GM12878 (cell line): ENCODE measurements around the gene CD300A. TPM values are rescaled to one million over a fixed set of nuclear protein-coding genes. Genes with fewer than 3 reads are reported as not detected.
A peak's percentile ranks its signal among the peaks of the same experiment; 100 is the strongest.

Source experiments
- ATAC-seq: fragments of 200-7000 bp; cut with Tn5 transposase; 3 replicates; pipeline ENCODE4 v1.9.1; 2020; ENCODE audit warnings: mild to moderate bottlenecking, moderate library complexity
- BruUV-seq: library from RNA; stranded (reverse); fragments of 400-500 nt; replicated peaks from 2 replicates; lab custom pipeline; 2021; lab: Mats Ljungman, UMichigan
- CTCF ChIA-PET: fragments of 300-600 bp; sonication (Branson Sonifier 250); formaldehyde crosslinking; extraction: SDS; loops from one replicate; lab custom pipeline; 2021; ENCODE audit warnings: inconsistent platforms; lab: Yijun Ruan, JAX
- POLR2A ChIA-PET: fragments of 350-600 bp; formaldehyde crosslinking; extraction: SDS; loops from one replicate; lab custom pipeline; 2021; ENCODE audit warnings: inconsistent platforms; lab: Charles Lee
- RAD21 ChIA-PET: fragments of 300-600 bp; sonication (Branson Sonifier 250); formaldehyde crosslinking; loops from one replicate; lab custom pipeline; 2023; ENCODE audit warnings: antibody characterized with exemption; ENCODE audit not compliant: unreplicated experiment; lab: Charles Lee
- SMC1A ChIA-PET: fragments of 300-600 bp; sonication (Branson Sonifier 250); formaldehyde crosslinking; loops from one replicate; lab custom pipeline; 2023; ENCODE audit not compliant: unreplicated experiment, uncharacterized antibody; lab: Charles Lee
- DNase-seq: peaks from one replicate; pipeline ENCODE4 v3.0.0-alpha.2; 2011; ENCODE audit warnings: low read depth, low spot score
- FAIRE-seq: peaks from 3 replicates; lab custom pipeline; 2011; peaks lifted over from hg19 to GRCh38; lab: Jason Lieb, UNC
- H2AFZ ChIP-seq: 2 replicates; pipeline ENCODE4 v1.6.0; 2011; ENCODE audit warnings: low read depth, low read length, control low read depth; ENCODE audit not compliant: control insufficient read depth
- H3K27ac ChIP-seq: 2 replicates; pipeline ENCODE4 v1.5.1; 2011; ENCODE audit warnings: control low read depth; ENCODE audit not compliant: control insufficient read depth, insufficient read depth
- H3K27me3 ChIP-seq, 2 experiments: replicated peaks in 1 of 2; 2 replicates each; pipeline versions ENCODE4 v1.6.0 to v1.6.1; 2011; ENCODE audit warnings: low read length in 1 of 2; ENCODE audit not compliant: control insufficient read depth in 2 of 2, insufficient read depth in 2 of 2
- H3K36me3 ChIP-seq, 2 experiments: 2 replicates each; pipeline ENCODE4 v1.5.1; 2011; ENCODE audit warnings: low read length in 1 of 2; ENCODE audit not compliant: control insufficient read depth in 2 of 2, insufficient read depth in 2 of 2
- H3K4me1 ChIP-seq: 2 replicates; pipeline ENCODE4 v1.6.1; 2011; ENCODE audit warnings: mild to moderate bottlenecking, low read length, moderate library complexity, mixed read lengths; ENCODE audit not compliant: control insufficient read depth, insufficient read depth
- H3K4me2 ChIP-seq: 2 replicates; pipeline ENCODE4 v1.6.0; 2011; ENCODE audit warnings: control low read depth; ENCODE audit not compliant: control insufficient read depth, insufficient read depth
- H3K4me3 ChIP-seq: fragments of 200-600 bp; sonication (generic); 2 replicates; pipeline ENCODE4 v1.5.1; 2016
- H3K79me2 ChIP-seq: 2 replicates; pipeline ENCODE4 v1.6.0; 2011; ENCODE audit warnings: low read length; ENCODE audit not compliant: control insufficient read depth, insufficient read depth
- H3K9ac ChIP-seq: 2 replicates; pipeline ENCODE4 v1.8.0; 2011; ENCODE audit warnings: low read length, control low read depth, mixed read lengths; ENCODE audit not compliant: control insufficient read depth, insufficient read depth
- H3K9me3 ChIP-seq: replicated peaks from 3 replicates; pipeline ENCODE4 v1.5.1; 2011; ENCODE audit warnings: mild to moderate bottlenecking, low read length; ENCODE audit not compliant: control insufficient read depth, insufficient read depth
- H4K20me1 ChIP-seq: 2 replicates; pipeline ENCODE4 v1.6.0; 2011; ENCODE audit not compliant: control insufficient read depth, insufficient read depth
- IKZF1 ChIP-seq: fragments of 450-650 bp; conservative IDR thresholded peaks from 2 replicates; pipeline ENCODE4 v1.6.1; 2017; ENCODE audit warnings: antibody characterized with exemption, mild to moderate bottlenecking
- JUNB ChIP-seq: IDR thresholded peaks from 2 replicates; pipeline ENCODE4 v1.6.1; 2016; ENCODE audit warnings: antibody characterized with exemption, mild to moderate bottlenecking
- POU2F2 ChIP-seq: IDR thresholded peaks from 3 replicates; pipeline ENCODE4 v1.6.1; 2011; ENCODE audit warnings: low read depth, mild to moderate bottlenecking, low read length, borderline replicate concordance
- SRF ChIP-seq, 2 experiments: IDR thresholded peaks; 2 replicates each; pipeline ENCODE4 v1.6.1; 2011; ENCODE audit warnings: low read depth in 2 of 2, low read length in 2 of 2, mild to moderate bottlenecking in 1 of 2, moderate library complexity in 1 of 2
- WGBS: methylation state at CpG from one replicate; pipeline ENCODE4 v1.1.6; 2016; ENCODE audit warnings: low lambda C conversion rate; ENCODE audit not compliant: insufficient replicate concordance, insufficient coverage; ENCODE audit errors: missing lambda C conversion rate; 5-methylcytosine and 5-hydroxymethylcytosine counted together
- in situ Hi-C: fragments of 300-500 bp; cut with MboI; formaldehyde crosslinking; loops from 9 replicates; pipeline ENCODE4 v1.14.3; 2018; ENCODE audit warnings: mixed read lengths
- intact Hi-C: fragments of 100-400 bp; cut with micrococcal nuclease; formaldehyde crosslinking; loops from one replicate; pipeline ENCODE4 v1.14.2; 2022; ENCODE audit not compliant: unreplicated experiment
- polyA plus RNA-seq, 11 experiments: library from polyadenylated mRNA; depleted of rRNA in 4 of 11; unstranded in 6 of 11; stranded (reverse) in 5 of 11; fragments of >200 nt; fragmentation: Nextera tagmentation in 4 of 11; fragmentation: Illumina TruSeq in 1 of 11; extraction: Ambion mirVana in 4 of 11; extraction: Trizol in 1 of 11; gene quantifications; 1 replicate in 1 of 11; 2 replicates in 10 of 11; pipeline versions ENCODE4 v1.2.1 to v1.2.3, GENCODE V29; 2011 to 2016; ENCODE audit warnings: inconsistent platforms in 2 of 11, missing spikeins in 2 of 11, low read depth in 1 of 11
- total RNA-seq, 4 experiments: library from RNA; depleted of rRNA in 3 of 4; stranded (reverse); fragments of >200 nt in 3 of 4; fragmentation: Illumina TruSeq in 1 of 4; extraction: Trizol in 1 of 4; gene quantifications; 2 replicates each; pipeline versions ENCODE4 v1.2.1 to v1.2.3, GENCODE V29; 2013 to 2021
- TF ChIP-seq, protein P1 (sequence below): IDR thresholded peaks from 2 replicates; pipeline ENCODE4 v1.6.1; 2012; ENCODE audit warnings: improper control_type of control experiment, low read depth, low read length; ENCODE audit not compliant: insufficient replicate concordance
- TF ChIP-seq, protein P2 (sequence below): fragments of 450-650 bp; formaldehyde crosslinking; IDR thresholded peaks from 2 replicates; pipeline ENCODE4 v1.5.0; 2022; ENCODE audit warnings: mild to moderate bottlenecking, missing genetic modification characterization
- TF ChIP-seq, protein P3 (sequence below): IDR thresholded peaks from 2 replicates; pipeline ENCODE4 v1.6.1; 2012; ENCODE audit warnings: low read depth, low read length, improper control_type of control experiment

CD300A gene
- total and polyA plus RNA-seq, 10 of the 15 experiments (the other 5 are each of a cell fraction or from before 2014, with no cell fraction given) = 10.6 to 128 (median 36.1) TPM

DNA sequence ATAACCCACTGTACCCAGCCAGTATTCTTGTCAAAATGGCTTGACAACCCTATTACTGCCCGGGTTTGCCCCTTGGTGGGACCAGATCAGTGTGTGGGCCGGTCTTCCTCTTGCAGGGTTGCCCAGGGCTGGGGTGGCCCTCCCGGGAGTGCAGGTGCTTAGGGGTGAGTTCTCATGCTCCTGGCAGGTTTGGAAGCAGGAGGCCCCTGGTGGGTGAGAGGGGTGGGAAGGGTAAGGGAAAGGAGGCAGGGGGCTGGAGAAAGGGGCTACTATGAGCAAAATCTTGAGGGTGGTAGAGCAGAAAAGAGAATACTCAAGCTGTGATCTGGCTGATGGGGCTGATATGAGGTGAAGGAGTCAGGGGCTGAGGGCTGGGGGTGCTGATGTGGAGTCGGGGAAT lies 6.5 kb downstream of the CD300A start (continued):
- TF ChIP-seq, protein P1, sequence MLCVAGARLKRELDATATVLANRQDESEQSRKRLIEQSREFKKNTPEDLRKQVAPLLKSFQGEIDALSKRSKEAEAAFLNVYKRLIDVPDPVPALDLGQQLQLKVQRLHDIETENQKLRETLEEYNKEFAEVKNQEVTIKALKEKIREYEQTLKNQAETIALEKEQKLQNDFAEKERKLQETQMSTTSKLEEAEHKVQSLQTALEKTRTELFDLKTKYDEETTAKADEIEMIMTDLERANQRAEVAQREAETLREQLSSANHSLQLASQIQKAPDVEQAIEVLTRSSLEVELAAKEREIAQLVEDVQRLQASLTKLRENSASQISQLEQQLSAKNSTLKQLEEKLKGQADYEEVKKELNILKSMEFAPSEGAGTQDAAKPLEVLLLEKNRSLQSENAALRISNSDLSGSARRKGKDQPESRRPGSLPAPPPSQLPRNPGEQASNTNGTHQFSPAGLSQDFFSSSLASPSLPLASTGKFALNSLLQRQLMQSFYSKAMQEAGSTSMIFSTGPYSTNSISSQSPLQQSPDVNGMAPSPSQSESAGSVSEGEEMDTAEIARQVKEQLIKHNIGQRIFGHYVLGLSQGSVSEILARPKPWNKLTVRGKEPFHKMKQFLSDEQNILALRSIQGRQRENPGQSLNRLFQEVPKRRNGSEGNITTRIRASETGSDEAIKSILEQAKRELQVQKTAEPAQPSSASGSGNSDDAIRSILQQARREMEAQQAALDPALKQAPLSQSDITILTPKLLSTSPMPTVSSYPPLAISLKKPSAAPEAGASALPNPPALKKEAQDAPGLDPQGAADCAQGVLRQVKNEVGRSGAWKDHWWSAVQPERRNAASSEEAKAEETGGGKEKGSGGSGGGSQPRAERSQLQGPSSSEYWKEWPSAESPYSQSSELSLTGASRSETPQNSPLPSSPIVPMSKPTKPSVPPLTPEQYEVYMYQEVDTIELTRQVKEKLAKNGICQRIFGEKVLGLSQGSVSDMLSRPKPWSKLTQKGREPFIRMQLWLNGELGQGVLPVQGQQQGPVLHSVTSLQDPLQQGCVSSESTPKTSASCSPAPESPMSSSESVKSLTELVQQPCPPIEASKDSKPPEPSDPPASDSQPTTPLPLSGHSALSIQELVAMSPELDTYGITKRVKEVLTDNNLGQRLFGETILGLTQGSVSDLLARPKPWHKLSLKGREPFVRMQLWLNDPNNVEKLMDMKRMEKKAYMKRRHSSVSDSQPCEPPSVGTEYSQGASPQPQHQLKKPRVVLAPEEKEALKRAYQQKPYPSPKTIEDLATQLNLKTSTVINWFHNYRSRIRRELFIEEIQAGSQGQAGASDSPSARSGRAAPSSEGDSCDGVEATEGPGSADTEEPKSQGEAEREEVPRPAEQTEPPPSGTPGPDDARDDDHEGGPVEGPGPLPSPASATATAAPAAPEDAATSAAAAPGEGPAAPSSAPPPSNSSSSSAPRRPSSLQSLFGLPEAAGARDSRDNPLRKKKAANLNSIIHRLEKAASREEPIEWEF = no peak

DNA sequence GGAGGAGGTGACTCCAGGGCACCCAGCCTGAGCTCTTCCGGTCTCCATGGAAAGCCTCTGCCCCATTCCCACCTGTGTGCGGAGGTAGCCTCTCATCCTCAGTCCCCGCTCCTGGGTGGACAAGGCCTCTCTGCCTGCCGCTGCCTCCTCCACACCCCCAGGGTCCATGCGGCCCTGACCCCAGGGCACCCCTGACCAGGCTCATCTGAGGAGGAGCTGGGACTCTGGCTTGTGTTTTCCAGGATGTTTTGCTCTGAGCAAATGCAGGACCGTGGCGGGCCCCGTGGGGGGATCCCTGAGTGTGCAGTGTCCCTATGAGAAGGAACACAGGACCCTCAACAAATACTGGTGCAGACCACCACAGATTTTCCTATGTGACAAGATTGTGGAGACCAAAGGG lies 6.9 kb downstream of the CD300A start:
- BruUV-seq = no TSS peak
- POLR2A ChIA-PET = no interaction called here
- Histone ChIP-seq H3K4me3 (peak overlapping the region; percentile 53), H4K20me1 (peaks cover 6% of the 10 kb centered on the region; the same call in 1 of the 2 replicates), H2AFZ (no peak overlapping the region), H3K27ac (no peak overlapping the region), H3K27me3 (no peaks in the 10 kb centered on the region), H3K9me3 (peaks cover 6% of the 10 kb centered on the region; the same call in 2 of the 3 replicates), H3K4me2 (peak overlapping the region; percentile 13; the same call in 1 of the 2 replicates), H3K9ac (no peak overlapping the region), H3K79me2 (peaks cover 68% of the 10 kb centered on the region), H3K36me3 (peaks cover 28 to 32% of the 10 kb centered on the region in 2 experiments), H3K4me1 (peaks cover 8% of the 10 kb centered on the region)
- in situ Hi-C loops = no loop called here
- CTCF ChIA-PET = interaction anchor here (1.0 to 6.5 kb wide), 2 partner anchors 12 to 17 kb away, joined by 3 to 50 read pairs; no protein-coding TSS in a partner anchor
- RAD21 ChIA-PET = interaction anchor here (1.3 to 3.1 kb wide), 2 partner anchors 13 to 19 kb away, joined by 3 to 9 read pairs; no protein-coding TSS in a partner anchor
- intact Hi-C loops = no loop called here
- SMC1A ChIA-PET = no interaction called here
- WGBS = 92% methylated on average over 8 of the region's 8 CpGs
- DNase-seq (no peak), FAIRE-seq (no peak), ATAC-seq (no peak)
- TF ChIP-seq, protein P2, sequence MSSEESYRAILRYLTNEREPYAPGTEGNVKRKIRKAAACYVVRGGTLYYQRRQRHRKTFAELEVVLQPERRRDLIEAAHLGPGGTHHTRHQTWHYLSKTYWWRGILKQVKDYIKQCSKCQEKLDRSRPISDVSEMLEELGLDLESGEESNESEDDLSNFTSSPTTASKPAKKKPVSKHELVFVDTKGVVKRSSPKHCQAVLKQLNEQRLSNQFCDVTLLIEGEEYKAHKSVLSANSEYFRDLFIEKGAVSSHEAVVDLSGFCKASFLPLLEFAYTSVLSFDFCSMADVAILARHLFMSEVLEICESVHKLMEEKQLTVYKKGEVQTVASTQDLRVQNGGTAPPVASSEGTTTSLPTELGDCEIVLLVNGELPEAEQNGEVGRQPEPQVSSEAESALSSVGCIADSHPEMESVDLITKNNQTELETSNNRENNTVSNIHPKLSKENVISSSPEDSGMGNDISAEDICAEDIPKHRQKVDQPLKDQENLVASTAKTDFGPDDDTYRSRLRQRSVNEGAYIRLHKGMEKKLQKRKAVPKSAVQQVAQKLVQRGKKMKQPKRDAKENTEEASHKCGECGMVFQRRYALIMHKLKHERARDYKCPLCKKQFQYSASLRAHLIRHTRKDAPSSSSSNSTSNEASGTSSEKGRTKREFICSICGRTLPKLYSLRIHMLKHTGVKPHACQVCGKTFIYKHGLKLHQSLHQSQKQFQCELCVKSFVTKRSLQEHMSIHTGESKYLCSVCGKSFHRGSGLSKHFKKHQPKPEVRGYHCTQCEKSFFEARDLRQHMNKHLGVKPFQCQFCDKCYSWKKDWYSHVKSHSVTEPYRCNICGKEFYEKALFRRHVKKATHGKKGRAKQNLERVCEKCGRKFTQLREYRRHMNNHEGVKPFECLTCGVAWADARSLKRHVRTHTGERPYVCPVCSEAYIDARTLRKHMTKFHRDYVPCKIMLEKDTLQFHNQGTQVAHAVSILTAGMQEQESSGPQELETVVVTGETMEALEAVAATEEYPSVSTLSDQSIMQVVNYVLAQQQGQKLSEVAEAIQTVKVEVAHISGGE (CRISPR knock-in tag) = no peak
- TF ChIP-seq IKZF1 (no peak), JUNB (no peak), SRF (IDR thresholded peaks at IDR 0.05; ENCODE audit: low read depth in 2 of 2, low read length in 2 of 2) (no peak), POU2F2 (no peak)
- TF ChIP-seq, protein P3, sequence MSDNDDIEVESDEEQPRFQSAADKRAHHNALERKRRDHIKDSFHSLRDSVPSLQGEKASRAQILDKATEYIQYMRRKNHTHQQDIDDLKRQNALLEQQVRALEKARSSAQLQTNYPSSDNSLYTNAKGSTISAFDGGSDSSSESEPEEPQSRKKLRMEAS = no peak
- TF ChIP-seq, protein P1 = no peak
